ENCODE results near the gene KRTAP22-1. TPM values are rescaled to one million over a fixed set of nuclear protein-coding genes. Genes with fewer than 3 reads are reported as not detected.

KRTAP22-1 gene
- total RNA-seq, 1 donor from 2014 or later = not detected

DNA sequence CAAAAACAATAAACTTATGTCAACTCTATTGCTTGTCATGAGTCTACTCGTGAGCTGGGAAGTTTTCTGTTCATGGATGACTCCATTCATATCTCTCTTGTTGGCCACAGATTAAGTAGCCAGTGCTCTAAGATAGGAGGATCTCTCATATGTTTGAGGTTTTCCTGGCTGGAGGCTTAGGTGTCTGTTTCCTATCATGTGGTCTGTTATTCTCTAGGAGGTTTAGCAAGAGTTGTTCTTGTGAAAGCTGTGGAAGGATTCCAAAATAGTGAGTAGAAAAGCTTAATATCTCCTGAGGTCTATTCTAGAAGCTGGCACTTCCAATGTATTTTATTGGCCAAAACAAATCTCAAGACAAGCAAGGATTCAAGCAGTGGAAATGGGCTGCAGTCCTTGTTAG is 28.3 kb downstream of the KRTAP22-1 start:
- no peaks in the 10 kb centered on the region for H3K27me3 Mint-ChIP-seq (ENCODE audit: unreplicated experiment)
- H3K36me3 Mint-ChIP-seq (ENCODE audit: unreplicated experiment) = no peaks in the 10 kb centered on the region
- H3K4me3 Mint-ChIP-seq (ENCODE audit: unreplicated experiment) = no peak overlapping the region
- TF ChIP-seq, protein P1, sequence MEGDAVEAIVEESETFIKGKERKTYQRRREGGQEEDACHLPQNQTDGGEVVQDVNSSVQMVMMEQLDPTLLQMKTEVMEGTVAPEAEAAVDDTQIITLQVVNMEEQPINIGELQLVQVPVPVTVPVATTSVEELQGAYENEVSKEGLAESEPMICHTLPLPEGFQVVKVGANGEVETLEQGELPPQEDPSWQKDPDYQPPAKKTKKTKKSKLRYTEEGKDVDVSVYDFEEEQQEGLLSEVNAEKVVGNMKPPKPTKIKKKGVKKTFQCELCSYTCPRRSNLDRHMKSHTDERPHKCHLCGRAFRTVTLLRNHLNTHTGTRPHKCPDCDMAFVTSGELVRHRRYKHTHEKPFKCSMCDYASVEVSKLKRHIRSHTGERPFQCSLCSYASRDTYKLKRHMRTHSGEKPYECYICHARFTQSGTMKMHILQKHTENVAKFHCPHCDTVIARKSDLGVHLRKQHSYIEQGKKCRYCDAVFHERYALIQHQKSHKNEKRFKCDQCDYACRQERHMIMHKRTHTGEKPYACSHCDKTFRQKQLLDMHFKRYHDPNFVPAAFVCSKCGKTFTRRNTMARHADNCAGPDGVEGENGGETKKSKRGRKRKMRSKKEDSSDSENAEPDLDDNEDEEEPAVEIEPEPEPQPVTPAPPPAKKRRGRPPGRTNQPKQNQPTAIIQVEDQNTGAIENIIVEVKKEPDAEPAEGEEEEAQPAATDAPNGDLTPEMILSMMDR (IDR thresholded peaks at IDR 0.05) = no peak
- H3K9me3 Mint-ChIP-seq (ENCODE audit: unreplicated experiment) = peaks cover 19% of the 10 kb centered on the region
- H3K27ac Mint-ChIP-seq (ENCODE audit: unreplicated experiment) = no peak overlapping the region
- no peaks in the 10 kb centered on the region for H3K4me1 Mint-ChIP-seq (ENCODE audit: unreplicated experiment)
- no peak for DNase-seq (ENCODE audit: extremely low spot score, unreplicated experiment)

DNA sequence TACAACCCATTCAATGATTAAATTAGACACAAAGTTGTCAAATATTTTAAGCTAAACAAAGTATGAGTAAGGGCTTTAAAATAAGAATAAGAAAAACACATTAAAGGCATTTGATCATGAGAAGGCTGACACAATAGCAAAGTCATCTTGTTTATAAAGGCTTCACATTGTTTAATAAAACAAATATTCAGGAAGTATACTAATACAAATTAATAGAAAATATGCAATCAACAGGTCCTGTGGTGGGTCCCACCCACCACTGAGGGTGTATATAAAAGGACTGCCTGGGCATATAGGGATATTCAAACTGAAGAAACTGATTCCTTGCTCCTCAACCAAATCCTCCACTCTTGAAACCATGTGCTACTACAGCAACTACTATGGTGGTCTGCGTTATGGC is 34.0 kb downstream of the KRTAP22-1 start, which contains the start of gene KRTAP20-2:
KRTAP20-2 (plus strand) TSS at position 301 of the 400 bp plus-strand sequence; CDS start at position 359, 58 bp downstream.
- Mint-ChIP-seq H3K36me3 (ENCODE audit: unreplicated experiment) (no peaks in the 10 kb centered on the region), H3K4me1 (ENCODE audit: unreplicated experiment) (no peaks in the 10 kb centered on the region), H3K4me3 (ENCODE audit: unreplicated experiment) (no peak within 1 kb of the TSS), H3K9me3 (ENCODE audit: unreplicated experiment) (peaks cover 10% of the 10 kb centered on the region), H3K27me3 (ENCODE audit: unreplicated experiment) (no peaks in the 10 kb centered on the region), H3K27ac (ENCODE audit: unreplicated experiment) (no peak within 1 kb of the TSS)
- DNase-seq (ENCODE audit: extremely low spot score, unreplicated experiment) = no peak
- TF ChIP-seq, protein P1 (IDR thresholded peaks at IDR 0.05) = no peak

DNA sequence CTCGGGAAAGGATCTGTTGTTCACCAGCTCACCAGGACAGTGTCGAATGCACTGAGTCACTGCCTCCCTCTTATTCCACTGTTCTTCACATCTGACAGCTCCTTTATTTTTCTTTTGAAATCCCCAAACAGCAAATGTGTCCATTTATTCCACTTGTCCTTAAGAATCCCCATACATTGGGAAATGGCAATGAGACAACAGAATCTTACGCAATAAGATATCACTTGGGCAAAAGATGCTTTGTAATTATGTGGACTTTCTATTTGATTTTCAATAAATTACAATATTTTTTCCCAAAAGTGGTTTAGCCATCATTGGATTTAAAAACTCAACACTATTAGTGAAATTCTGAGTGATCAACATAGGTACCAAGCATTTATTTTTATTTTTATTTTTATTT is 37.8 kb downstream of the KRTAP22-1 start:
- Mint-ChIP-seq H3K9me3 (ENCODE audit: unreplicated experiment) (peaks cover 9% of the 10 kb centered on the region), H3K27ac (ENCODE audit: unreplicated experiment) (no peak overlapping the region), H3K4me3 (ENCODE audit: unreplicated experiment) (no peak overlapping the region), H3K27me3 (ENCODE audit: unreplicated experiment) (no peaks in the 10 kb centered on the region), H3K36me3 (ENCODE audit: unreplicated experiment) (no peaks in the 10 kb centered on the region), H3K4me1 (ENCODE audit: unreplicated experiment) (no peaks in the 10 kb centered on the region)
- DNase-seq (ENCODE audit: extremely low spot score, unreplicated experiment) = no peak
- TF ChIP-seq, protein P1 (IDR thresholded peaks at IDR 0.05) = no peak

DNA sequence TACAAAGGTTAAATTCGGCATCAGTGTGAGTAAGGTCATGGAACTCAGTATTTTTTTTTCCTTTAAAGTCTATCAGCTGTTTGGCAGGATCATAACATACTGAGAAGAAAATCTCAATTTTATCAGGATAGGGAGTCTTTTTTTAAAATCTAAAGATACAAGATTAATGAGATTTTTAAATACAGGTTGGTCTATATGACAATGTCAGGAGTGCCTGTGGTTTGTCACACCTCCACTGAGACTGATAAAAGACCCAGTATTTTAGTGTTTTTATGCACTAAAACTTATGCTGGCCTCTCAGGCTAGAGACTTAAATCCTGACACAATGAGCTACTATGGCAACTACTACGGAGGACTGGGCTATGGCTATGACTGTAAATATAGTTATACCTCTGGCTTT is 41.7 kb downstream of the KRTAP22-1 start, which contains the start of gene KRTAP20-3:
KRTAP20-3 (plus strand) TSS at position 301 of the 400 bp plus-strand sequence.
- Mint-ChIP-seq H3K4me3 (ENCODE audit: unreplicated experiment) (no peak within 1 kb of the TSS), H3K27ac (ENCODE audit: unreplicated experiment) (no peak within 1 kb of the TSS), H3K4me1 (ENCODE audit: unreplicated experiment) (no peaks in the 10 kb centered on the region), H3K36me3 (ENCODE audit: unreplicated experiment) (no peaks in the 10 kb centered on the region), H3K27me3 (ENCODE audit: unreplicated experiment) (no peaks in the 10 kb centered on the region), H3K9me3 (ENCODE audit: unreplicated experiment) (peaks cover 12% of the 10 kb centered on the region)
- DNase-seq (ENCODE audit: extremely low spot score, unreplicated experiment) = no peak
- TF ChIP-seq, protein P1 (IDR thresholded peaks at IDR 0.05) = no peak

DNA sequence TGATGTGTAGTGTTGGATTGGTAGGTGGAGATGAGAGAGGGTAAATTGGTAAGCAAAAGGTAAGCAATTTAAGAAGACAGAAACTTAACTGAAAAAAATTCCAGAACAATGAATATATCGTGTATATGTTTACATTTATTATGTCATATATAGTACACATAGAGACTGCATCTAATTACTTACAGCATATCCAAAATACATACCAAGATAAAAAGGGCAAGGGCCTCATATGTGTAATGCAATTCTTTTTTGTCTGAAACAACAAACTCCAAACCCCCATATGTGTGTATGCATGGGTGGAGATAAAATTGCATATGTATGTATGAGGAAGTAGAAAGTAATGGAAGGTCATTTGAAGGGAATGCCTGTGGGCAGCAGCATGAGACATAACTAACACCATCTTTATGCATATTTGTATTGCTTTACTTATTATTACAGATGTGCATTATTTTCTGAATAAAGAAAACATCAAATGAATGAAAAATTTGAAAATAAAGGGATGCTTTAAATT is 46.1 kb downstream of the KRTAP22-1 start:
- TF ChIP-seq, protein P1 (IDR thresholded peaks at IDR 0.05) = no peak
- Mint-ChIP-seq H3K9me3 (ENCODE audit: unreplicated experiment) (peaks cover 7% of the 10 kb centered on the region), H3K4me3 (ENCODE audit: unreplicated experiment) (no peak overlapping the region), H3K27ac (ENCODE audit: unreplicated experiment) (no peak overlapping the region), H3K27me3 (ENCODE audit: unreplicated experiment) (no peaks in the 10 kb centered on the region), H3K36me3 (ENCODE audit: unreplicated experiment) (no peaks in the 10 kb centered on the region), H3K4me1 (ENCODE audit: unreplicated experiment) (no peaks in the 10 kb centered on the region)
- no peak for DNase-seq (ENCODE audit: extremely low spot score, unreplicated experiment)

Other genes with a start within 250 kb of the KRTAP22-1 start
- gene KRTAP13-2, start 228.8 kb upstream of the KRTAP22-1 start, total RNA-seq = not detected in 2 replicates
- gene KRTAP13-1, start 205.1 kb upstream of the KRTAP22-1 start, total RNA-seq = not detected in 2 replicates
- gene KRTAP13-3, start 175.2 kb upstream of the KRTAP22-1 start, total RNA-seq = not detected in 2 replicates
- gene KRTAP13-4, start 170.9 kb upstream of the KRTAP22-1 start, total RNA-seq = not detected in 2 replicates
- gene KRTAP15-1, start 160.8 kb upstream of the KRTAP22-1 start, total RNA-seq = not detected in 2 replicates
- not detected in 2 replicates for gene KRTAP19-1, start 120.7 kb upstream of the KRTAP22-1 start, total RNA-seq
- gene KRTAP19-2, start 113.7 kb upstream of the KRTAP22-1 start, total RNA-seq = not detected in 2 replicates
- not detected in 2 replicates for gene KRTAP19-3, start 109.1 kb upstream of the KRTAP22-1 start, total RNA-seq
- not detected in 2 replicates for gene KRTAP19-4, start 103.9 kb upstream of the KRTAP22-1 start, total RNA-seq
- not detected in 2 replicates for gene KRTAP19-5, start 98.9 kb upstream of the KRTAP22-1 start, total RNA-seq
- gene KRTAP19-6, start 59.2 kb upstream of the KRTAP22-1 start, total RNA-seq = not detected in 2 replicates
- not detected in 2 replicates for gene KRTAP19-7, start 39.8 kb upstream of the KRTAP22-1 start, total RNA-seq
- gene KRTAP22-2, start 10.7 kb upstream of the KRTAP22-1 start, total RNA-seq = not detected in 2 replicates
- not detected in 2 replicates for gene KRTAP6-3, start 8.6 kb upstream of the KRTAP22-1 start, total RNA-seq
- not detected in 2 replicates for gene KRTAP6-2, start 2.2 kb upstream of the KRTAP22-1 start, total RNA-seq
- gene KRTAP6-1, start 12.8 kb downstream of the KRTAP22-1 start, total RNA-seq = not detected in 2 replicates
- gene KRTAP20-1, start 15.3 kb downstream of the KRTAP22-1 start, total RNA-seq = not detected in 2 replicates
- gene KRTAP20-4, start 19.5 kb downstream of the KRTAP22-1 start, total RNA-seq = not detected in 2 replicates
- not detected in 2 replicates for gene KRTAP20-2, start 34.1 kb downstream of the KRTAP22-1 start, total RNA-seq
- gene KRTAP20-3, start 41.8 kb downstream of the KRTAP22-1 start, total RNA-seq = not detected in 2 replicates
- not detected in 2 replicates for gene KRTAP21-3, start 117.7 kb downstream of the KRTAP22-1 start, total RNA-seq
- not detected in 2 replicates for gene KRTAP21-2, start 146.2 kb downstream of the KRTAP22-1 start, total RNA-seq
- not detected in 2 replicates for gene KRTAP21-1, start 154.3 kb downstream of the KRTAP22-1 start, total RNA-seq
- not detected in 2 replicates for gene KRTAP8-1, start 212.2 kb downstream of the KRTAP22-1 start, total RNA-seq
- not detected in 2 replicates for gene KRTAP7-1, start 228.7 kb downstream of the KRTAP22-1 start, total RNA-seq